Spinal cord (tissue), 10 donors: Measurements from ENCODE around the gene NEU4. TPM values are rescaled to one million over a fixed set of nuclear protein-coding genes. Genes with fewer than 3 reads are reported as not detected.

ENCODE experiments used
- DNase-seq, 6 donors: peaks; one replicate each; pipeline versions ENCODE4 v3.0.0 to v3.0.0-alpha.2; 2013 to 2015; ENCODE audit warnings: low spot score in 6 of 6, low read depth in 4 of 6
- H3K27ac ChIP-seq: one replicate; pipeline ENCODE4 v1.5.1; 2013; ENCODE audit warnings: low read depth, low read length, control low read depth
- H3K27me3 ChIP-seq: one replicate; pipeline ENCODE4 v1.6.1; 2013; ENCODE audit warnings: low read length; ENCODE audit not compliant: control insufficient read depth, insufficient read depth
- H3K36me3 ChIP-seq: one replicate; pipeline ENCODE4 v1.6.1; 2013; ENCODE audit warnings: low read length; ENCODE audit not compliant: control insufficient read depth, insufficient read depth
- H3K4me1 ChIP-seq: one replicate; pipeline ENCODE4 v1.6.1; 2013; ENCODE audit warnings: low read length; ENCODE audit not compliant: control insufficient read depth, insufficient read depth
- H3K4me3 ChIP-seq: one replicate; pipeline ENCODE4 v1.5.1; 2013; ENCODE audit warnings: low read depth, low read length, control low read depth
- H3K9me3 ChIP-seq: one replicate; pipeline ENCODE4 v1.6.1; 2013; ENCODE audit warnings: low read length; ENCODE audit not compliant: control insufficient read depth, insufficient read depth
- WGBS: methylation state at CpG from one replicate; pipeline ENCODE4 v1.1.5; 2013; ENCODE audit warnings: missing lambda C conversion rate; ENCODE audit not compliant: insufficient coverage; 5-methylcytosine and 5-hydroxymethylcytosine counted together
- polyA plus RNA-seq, 2 donors: library from polyadenylated mRNA; unstranded; fragments of 120-200 nt; gene quantifications; one replicate each; pipeline ENCODE4 v1.2.1, GENCODE V29; 2013; ENCODE audit not compliant: insufficient read length in 2 of 2
- total RNA-seq, 2 donors: library from RNA; depleted of rRNA in 1 of 2; stranded (reverse); fragments of 120-200 nt in 1 of 2; fragments of >200 nt in 1 of 2; gene quantifications; one replicate each; pipeline versions ENCODE4 v1.2.3 to v1.2.4, GENCODE V29; 2013 to 2014
- donor health status: healthy.

Gene NEU4
- total and polyA plus RNA-seq, 4 donors: 1.2 to 8.3 (median 4.7) TPM

DNA sequence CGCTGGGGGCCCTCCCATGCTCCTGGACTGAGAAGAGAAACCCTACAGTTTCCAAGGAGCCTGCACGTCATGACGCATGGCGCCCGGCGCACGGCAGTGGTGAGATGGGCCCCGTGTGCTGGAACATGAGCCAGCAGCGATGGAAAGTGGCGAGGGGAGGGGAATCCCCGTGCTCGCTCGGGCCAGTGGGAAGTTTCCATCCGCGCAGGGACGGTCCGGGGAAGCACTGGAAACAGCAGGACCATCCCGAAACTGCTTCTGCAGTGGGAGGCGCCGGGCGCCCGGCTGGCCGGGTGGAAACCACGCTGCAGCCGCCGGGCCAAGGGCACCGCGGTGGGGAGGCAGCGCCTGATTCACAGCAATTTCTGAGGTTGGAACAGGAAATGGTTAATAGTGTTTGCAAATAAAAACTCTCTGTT lies 54.6 kb downstream of the NEU4 start:
- Histone ChIP-seq H3K4me1 (peaks cover 67% of the 10 kb centered on the region), H3K9me3 (no peaks in the 10 kb centered on the region), H3K27me3 (peaks cover 2% of the 10 kb centered on the region), H3K27ac (no peak overlapping the region), H3K4me3 (no peak overlapping the region), H3K36me3 (no peaks in the 10 kb centered on the region)
- no peak for DNase-seq
- WGBS: 40% methylated on average over 26 of the region's 29 CpGs

DNA sequence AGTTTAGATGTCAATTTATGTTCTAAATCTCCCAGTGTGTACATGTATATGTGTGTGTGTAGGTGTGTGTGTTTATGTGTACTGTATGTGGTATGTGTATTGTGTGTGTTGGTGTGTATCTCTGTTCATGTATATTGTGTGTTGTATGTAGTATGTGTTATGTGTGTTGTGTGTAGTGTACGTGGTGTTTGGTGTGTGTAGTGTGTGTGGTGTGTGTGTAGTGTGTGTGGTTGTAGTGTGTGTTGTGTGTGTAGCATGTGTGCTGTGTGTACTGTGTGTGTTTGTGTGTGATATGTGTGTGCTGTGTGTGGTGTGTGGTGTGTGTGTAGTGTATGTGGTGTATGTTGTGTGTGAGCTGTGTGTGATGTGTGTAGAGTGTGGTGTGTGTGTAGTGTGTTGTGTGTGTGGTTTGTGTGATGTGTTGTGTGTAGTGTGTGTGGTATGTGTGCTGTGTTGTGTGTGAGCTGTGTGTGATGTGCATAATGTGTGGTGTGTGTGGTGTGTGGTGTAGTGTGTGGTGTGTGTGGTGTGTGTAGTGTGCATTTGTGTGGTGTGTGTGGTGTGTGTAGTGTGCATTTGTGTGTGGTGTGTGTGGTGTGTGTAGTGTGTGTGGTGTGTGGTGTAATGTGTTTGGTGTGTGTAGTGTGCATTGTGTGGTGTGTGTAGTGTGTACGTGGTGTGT lies 55.3 kb downstream of the NEU4 start:
- no peak overlapping the region for H3K4me3 ChIP-seq
- H3K27ac ChIP-seq: no peak overlapping the region
- 83% methylated on average over 2 of the region's 2 CpGs for WGBS
- DNase-seq: no peak
- peaks cover 2% of the 10 kb centered on the region for H3K27me3 ChIP-seq
- H3K9me3 ChIP-seq: no peaks in the 10 kb centered on the region
- H3K4me1 ChIP-seq: peaks cover 66% of the 10 kb centered on the region
- H3K36me3 ChIP-seq: no peaks in the 10 kb centered on the region

DNA sequence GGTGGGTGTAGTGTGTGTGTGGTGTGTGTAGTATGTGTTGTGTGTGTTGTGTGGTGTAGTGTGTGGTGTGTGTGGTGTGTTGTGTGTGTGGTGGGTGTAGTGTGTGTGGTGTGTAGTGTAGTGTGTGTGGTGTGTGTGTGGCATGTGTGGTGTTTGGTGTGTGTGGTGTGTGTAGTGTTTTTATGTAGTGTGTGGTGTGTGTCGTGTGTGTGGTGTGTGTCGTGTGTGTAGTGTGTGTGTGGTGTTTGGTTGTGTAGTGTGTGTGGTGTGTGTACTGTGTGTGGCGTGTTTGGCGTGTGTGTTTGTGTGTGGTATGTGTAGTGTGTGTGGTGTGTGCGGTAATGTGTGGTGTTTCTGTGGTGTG lies 55.8 kb downstream of the NEU4 start:
- no peak overlapping the region for H3K4me3 ChIP-seq
- 96% methylated on average over 5 of the region's 5 CpGs for WGBS
- no peak overlapping the region for H3K27ac ChIP-seq
- DNase-seq: no peak
- H3K9me3 ChIP-seq: no peaks in the 10 kb centered on the region
- H3K4me1 ChIP-seq: peaks cover 66% of the 10 kb centered on the region
- peaks cover 3% of the 10 kb centered on the region for H3K36me3 ChIP-seq
- peaks cover 2% of the 10 kb centered on the region for H3K27me3 ChIP-seq

DNA sequence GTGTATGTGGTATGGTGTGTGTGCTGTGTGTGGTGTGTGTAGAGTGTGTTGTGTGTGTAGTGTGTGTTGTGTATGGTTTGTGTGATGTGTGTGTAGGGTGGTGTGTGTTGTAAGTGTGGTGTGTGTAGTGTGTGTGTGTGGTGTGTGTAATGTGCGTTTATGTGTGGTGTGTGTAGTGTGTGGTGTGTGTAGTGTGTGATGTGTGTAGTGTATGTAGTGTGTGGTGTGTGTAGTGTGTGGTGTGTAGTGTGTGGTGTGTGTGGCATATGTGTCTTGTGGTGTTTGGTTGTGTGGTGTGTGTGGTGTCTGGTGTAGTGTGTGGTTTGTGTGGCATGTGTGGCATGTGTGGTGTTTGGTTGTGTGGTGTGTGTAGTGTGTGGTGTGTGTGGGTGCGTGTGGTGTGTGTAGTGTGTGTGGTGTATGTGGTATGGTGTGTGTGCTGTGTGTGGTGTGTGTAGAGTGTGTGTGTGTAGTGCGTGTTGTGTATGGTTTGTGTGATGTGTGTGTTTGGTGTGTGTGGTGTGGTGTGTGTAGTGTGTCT lies 56.5 kb downstream of the NEU4 start:
- Histone ChIP-seq H3K9me3 (no peaks in the 10 kb centered on the region), H3K27me3 (peaks cover 2% of the 10 kb centered on the region), H3K4me3 (no peak overlapping the region), H3K4me1 (peaks cover 66% of the 10 kb centered on the region), H3K36me3 (peaks cover 9% of the 10 kb centered on the region), H3K27ac (no peak overlapping the region)
- DNase-seq: no peak
- WGBS: 100% methylated on average over 3 of the region's 3 CpGs

DNA sequence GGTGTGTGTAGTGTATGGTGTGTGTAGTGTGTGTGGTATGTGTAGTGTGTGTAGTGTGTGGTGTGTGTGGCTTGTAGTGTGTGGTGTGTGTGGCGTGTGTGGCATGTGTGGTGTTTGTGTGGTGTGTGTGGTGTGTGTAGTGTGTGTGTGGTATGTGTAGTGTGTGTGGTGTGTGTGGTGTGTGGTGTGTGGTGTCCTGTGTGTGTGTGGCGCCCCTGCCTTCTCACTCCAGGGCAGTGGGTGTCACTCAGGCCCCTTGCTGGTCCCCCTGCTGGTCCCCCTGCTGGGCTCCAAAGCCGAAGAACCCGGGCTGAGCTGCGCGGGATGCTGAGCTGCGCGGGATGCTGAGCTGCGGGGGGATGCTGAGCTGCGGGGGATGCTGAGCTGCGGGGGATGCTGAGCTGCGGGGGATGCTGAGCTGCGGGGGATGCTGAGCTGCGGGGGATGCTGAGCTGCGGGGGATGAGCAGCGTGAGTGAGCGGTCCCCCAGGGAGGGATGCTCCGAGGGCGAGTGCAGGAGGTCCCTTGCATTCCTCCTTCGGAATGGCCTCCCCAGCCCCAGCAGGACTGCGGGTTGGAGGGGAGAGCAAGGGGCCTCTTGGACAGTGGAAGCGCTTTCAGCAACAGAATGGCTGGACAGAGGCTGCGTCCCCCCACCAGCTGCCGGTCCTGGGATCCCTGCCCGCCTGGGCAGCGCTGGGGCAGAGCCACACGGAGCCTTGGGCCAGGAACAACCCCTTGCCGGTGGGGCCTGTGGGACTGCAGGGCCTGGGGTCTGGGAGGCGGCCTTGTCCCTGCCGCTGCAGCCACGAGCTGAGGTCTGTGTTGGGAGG lies 57.2 kb downstream of the NEU4 start:
- 11% methylated on average over 29 of the region's 31 CpGs for WGBS
- peaks cover 2% of the 10 kb centered on the region for H3K27me3 ChIP-seq
- no peaks in the 10 kb centered on the region for H3K9me3 ChIP-seq
- H3K4me3 ChIP-seq: no peak overlapping the region
- H3K27ac ChIP-seq: peak overlapping the region; percentile 57
- peaks cover 11% of the 10 kb centered on the region for H3K36me3 ChIP-seq
- peaks cover 68% of the 10 kb centered on the region for H3K4me1 ChIP-seq
- peak in 2 of 6 donors; percentile 44 to 62 for DNase-seq

Other genes starting within 250 kb of the NEU4 start
- 10 to 100 TPM; 18.5 to 45.8 TPM for gene THAP4, start 172.0 kb upstream of the NEU4 start, total RNA-seq
- 10 to 100 TPM; 45.1 to 48.4 TPM for gene THAP4, start 172.0 kb upstream of the NEU4 start, polyA plus RNA-seq
- 10 to 100 TPM; 53.8 to 64.2 TPM for gene ATG4B, start 171.5 kb upstream of the NEU4 start, total RNA-seq
- gene ATG4B, start 171.5 kb upstream of the NEU4 start, polyA plus RNA-seq: 100 to 1,000 TPM in 1 of 2 donors, 10 to 100 TPM in 1; 83.9 to 124 TPM
- gene DTYMK, start 122.4 kb upstream of the NEU4 start, total RNA-seq: 10 to 100 TPM; 13.1 to 34.2 TPM
- gene DTYMK, start 122.4 kb upstream of the NEU4 start, polyA plus RNA-seq: 10 to 100 TPM; 43.8 to 51.6 TPM
- gene ING5, start 107.2 kb upstream of the NEU4 start, total RNA-seq: 10 to 100 TPM; 29.9 to 37.4 TPM
- 10 to 100 TPM; 34.3 to 51.2 TPM for gene ING5, start 107.2 kb upstream of the NEU4 start, polyA plus RNA-seq
- 10 to 100 TPM; 12.4 to 12.7 TPM for gene D2HGDH, start 74.6 kb upstream of the NEU4 start, total RNA-seq
- gene D2HGDH, start 74.6 kb upstream of the NEU4 start, polyA plus RNA-seq: 10 to 100 TPM; 25.9 to 42.8 TPM
- under 1 TPM; 0.33 to 0.50 TPM for gene GAL3ST2, start 32.4 kb upstream of the NEU4 start, total RNA-seq
- gene GAL3ST2, start 32.4 kb upstream of the NEU4 start, polyA plus RNA-seq: under 1 TPM; 0.77 to 0.79 TPM
- under 1 TPM; 0.06 to 0.20 TPM for gene PDCD1, start 49.7 kb downstream of the NEU4 start, total RNA-seq
- not detected for gene PDCD1, start 49.7 kb downstream of the NEU4 start, polyA plus RNA-seq
- gene RTP5, start 60.5 kb downstream of the NEU4 start, total RNA-seq: 1 to 10 TPM; 1.9 to 5.3 TPM
- 10 to 100 TPM; 27.9 to 30.2 TPM for gene RTP5, start 60.5 kb downstream of the NEU4 start, polyA plus RNA-seq